CD4-positive, alpha-beta T cell treated with Interleukin-10 for 1 hour (primary cell): ENCODE measurements around the gene ZBTB39.
"Not testable (repeated sequence)": the region's sequence is repeated elsewhere in the genome, so short reads cannot be mapped to it uniquely, and the experiment has no call there.

ENCODE experiments used
- DNase-seq: peaks from one replicate; pipeline ENCODE4 v3.0.0-alpha.2; 2020

ZBTB39 gene

DNA sequence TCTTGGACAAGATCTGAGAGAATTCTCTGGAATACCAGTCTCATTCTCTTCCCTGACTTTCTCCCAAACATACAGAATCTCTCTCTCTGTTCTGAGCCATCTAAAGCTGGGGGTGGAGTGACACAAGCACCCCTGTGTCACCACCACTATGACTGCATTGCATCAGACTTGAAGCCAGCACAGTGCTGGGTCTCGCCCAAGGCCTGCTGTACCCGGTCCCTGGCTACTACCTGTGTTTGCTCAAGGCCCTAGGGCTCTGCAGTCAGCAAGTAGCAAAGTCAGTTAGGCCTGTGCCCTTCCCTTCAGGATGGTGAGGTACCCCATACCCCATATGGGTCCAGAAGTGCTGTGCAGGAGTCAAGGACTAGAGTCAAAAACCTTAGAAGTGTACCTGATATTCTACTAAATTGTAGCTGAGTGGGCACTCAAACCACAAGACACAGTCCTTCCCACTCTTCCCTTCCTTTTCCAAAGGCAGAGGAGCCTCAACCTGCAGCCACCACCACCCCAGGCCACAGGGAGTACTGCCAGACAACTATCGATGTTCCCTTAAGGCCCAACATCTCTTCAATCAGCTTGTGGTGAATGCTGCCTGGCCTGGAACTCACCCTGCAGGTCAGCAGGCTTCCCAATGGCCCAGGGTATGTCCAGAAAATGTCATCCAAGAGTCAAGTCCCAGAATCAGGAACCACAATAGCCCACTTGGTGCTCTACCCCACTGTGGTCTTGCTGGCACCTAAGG lies 27.8 kb downstream of the ZBTB39 start:
- no peak for DNase-seq

DNA sequence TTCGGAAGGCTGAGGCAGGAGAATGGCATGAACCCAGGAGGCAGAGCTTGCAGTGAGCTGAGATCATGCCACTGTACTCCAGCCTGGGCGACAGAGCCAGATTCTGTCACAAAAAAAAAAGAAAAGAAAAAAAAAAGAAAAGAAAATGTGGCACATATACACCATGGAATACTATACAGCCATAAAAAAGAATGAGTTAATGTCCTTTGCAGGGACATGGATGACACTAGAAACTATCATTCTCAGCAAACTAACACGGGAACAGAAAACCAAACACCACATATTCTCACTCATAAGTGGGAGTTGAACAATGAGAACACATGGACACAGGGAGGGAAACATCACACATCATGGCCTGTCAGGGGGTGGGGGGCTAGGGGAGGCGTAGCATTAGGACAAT lies 29.0 kb downstream of the ZBTB39 start:
- DNase-seq: not testable (repeated sequence)

DNA sequence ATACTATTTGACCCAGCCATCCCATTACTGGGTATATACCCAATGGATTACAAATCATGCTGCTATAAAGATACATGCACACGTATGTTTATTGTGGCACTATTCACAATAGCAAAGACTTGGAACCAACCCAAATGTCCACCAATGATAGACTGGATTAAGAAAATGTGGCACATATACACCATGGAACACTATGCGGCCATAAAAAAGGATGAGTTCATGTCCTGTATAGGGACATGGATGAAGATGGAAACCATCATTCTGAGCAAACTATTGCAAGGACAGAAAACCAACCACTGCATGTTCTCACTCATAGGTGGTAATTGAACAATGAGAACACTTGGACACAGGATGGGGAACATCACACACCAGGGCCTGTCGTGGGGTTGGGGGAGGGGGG lies 32.1 kb downstream of the ZBTB39 start:
- not testable (repeated sequence) for DNase-seq

DNA sequence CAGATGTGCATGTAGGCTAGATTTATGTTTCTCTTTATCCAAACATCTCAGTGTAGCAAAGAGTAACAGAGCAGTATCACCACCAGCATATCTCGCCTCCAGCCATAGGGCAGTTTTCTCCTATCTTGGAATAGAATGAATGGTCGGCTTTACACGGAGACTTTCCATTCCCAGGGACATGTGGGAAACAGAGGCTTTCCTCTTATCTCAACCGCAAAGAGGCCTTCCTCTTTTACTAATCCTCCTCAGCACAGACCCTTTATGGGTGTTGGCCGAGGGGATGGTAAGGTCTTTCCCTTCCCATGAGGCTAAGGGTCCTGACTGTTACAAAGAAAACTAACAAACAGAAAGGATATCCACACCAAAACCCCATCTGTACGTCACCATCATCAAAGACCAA lies 37.4 kb downstream of the ZBTB39 start:
- DNase-seq: not testable (repeated sequence)

DNA sequence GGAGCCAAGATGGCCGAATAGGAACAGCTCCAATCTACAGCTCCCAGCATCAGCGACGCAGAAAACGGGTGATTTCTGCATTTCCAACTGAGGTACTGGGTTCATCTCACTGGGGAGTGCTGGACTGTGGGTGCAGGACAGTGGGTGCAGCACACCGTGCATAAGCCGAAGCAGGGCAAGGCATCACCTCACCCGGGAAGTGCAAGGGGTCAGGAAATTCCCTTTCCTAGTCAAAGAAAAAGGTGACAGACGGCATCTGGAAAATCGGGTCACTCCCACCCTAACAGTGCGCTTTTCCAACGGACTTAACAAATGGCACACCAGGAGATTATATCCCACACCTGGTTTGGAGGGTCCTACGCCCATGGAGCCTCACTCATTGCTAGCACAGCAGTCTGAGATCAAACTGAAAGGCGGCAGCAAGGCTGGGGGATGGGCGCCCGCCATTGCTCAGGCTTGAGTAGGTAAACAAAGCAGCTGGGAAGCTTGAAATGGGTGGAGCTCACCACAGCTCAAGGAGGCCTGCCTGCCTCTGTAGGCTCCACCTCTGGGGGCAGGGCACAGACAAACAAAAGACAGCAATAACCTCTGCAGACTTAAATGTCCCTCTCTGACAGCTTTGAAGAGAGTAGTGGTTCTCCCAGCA lies 40.2 kb downstream of the ZBTB39 start:
- DNase-seq: not testable (repeated sequence)

DNA sequence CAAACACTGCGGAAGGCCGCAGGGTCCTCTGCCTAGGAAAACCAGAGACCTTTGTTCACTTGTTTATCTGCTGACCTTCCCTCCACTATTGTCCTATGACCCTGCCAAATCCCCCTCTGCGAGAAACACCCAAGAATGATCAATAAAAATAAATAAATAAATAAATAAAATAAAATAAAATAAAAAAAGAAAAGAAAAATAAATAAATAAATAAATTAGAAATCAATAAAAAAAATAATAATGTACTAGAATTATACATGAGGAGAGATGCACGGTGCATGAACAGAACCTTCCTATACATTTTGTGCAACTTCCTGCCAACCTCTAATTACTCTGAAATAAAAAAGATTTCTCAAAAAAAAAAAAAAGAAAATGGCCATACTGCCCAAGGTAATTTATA lies 41.2 kb downstream of the ZBTB39 start:
- DNase-seq: not testable (repeated sequence)

DNA sequence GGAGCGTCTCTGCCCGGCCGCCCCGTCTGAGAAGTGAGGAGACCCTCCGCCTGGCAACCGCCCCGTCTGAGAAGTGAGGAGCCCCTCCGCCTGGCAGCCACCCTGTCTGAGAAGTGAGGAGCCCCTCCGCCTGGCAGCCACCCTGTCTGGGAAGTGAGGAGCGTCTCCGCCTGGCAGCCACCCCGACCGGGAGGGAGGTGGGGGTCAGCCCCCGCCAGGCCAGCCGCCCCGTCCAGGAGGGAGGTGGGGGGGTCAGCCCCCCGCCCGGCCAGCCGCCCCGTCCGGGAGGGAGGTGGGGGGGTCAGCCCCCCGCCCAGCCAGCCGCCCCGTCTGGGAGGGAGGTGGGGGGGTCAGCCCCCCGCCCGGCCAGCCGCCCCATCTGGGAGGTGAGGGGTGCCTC lies 42.8 kb downstream of the ZBTB39 start:
- DNase-seq: not testable (repeated sequence)

DNA sequence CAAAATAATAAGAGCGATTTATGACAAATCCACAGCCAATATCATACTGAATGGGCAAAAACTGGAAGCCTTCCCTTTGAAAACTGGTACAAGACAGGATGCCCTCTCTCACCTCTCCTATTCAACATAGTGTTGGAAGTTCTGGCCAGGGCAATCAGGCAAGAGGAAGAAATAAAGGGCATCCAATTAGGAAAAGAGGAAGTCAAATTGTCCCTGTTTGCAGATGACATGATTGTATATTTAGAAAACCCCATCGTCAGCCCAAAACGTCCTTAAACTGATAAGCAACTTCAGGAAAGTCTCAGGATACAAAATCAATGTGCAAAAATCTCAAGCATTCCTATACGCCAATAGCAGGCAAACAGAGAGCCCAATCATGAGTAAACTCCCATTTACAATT lies 44.1 kb downstream of the ZBTB39 start:
- not testable (repeated sequence) for DNase-seq

DNA sequence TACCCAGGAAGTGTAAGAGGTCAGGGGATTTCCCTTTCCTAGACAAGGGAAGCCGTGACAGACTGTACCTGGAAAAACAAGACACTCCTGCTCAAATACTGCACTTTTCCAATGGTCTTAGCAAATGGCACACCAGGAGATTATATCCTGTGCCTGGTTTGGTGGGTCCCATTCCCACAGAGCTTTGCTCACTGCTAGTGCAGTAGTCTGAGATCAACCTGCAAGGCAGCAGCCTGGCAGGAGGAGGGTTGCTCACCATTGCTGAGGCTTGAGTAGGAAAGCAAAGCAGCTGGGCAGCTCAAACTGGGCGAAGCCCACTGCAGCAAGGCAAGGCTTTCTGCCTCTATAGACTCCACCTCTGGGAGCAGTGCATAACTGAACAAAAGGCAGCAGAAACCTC lies 47.9 kb downstream of the ZBTB39 start:
- no peak for DNase-seq

DNA sequence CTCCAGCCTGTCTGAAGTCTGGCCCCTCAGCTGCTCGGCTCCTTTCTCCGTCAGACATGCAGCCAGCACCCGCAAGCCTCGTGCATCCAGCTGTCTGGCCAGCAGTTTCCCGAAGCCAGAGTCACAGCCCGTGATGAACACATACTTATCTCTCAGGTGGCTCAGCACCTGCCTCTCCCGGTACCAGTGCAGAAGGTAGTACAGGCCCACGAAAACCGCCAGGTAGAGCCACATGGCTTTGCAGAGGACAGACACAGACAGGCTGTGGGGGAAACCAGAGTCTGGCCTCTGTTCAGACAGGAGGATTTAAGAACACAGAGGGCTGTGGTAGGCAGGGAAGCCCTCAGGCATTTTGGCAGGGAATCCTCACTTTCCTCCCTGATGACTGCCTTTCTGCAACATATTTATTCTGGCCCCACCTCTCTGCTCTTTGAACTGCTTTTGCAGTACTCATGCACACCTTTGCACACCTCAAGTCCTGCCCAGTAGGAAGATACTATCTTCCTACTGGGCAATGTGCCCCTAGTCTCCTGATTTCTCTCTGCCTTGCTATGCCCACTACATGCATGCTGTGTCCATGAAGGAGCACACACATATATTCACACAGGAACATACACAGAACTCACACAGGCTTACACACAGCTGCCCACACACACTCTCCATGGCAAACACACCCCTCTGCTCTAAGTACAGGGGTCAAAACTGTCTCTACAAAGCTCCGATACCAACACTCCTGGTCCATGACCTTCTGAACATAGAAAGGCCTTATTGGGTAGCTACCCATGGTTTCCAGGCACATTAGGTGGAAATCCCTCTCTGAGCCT lies 48.9 kb downstream of the ZBTB39 start, which contains the start of gene RDH16:
TSS of gene RDH16 (minus strand) at position 380 of the 824 bp plus-strand sequence. CDS start at position 234, 146 bp downstream.
- DNase-seq: no peak

DNA sequence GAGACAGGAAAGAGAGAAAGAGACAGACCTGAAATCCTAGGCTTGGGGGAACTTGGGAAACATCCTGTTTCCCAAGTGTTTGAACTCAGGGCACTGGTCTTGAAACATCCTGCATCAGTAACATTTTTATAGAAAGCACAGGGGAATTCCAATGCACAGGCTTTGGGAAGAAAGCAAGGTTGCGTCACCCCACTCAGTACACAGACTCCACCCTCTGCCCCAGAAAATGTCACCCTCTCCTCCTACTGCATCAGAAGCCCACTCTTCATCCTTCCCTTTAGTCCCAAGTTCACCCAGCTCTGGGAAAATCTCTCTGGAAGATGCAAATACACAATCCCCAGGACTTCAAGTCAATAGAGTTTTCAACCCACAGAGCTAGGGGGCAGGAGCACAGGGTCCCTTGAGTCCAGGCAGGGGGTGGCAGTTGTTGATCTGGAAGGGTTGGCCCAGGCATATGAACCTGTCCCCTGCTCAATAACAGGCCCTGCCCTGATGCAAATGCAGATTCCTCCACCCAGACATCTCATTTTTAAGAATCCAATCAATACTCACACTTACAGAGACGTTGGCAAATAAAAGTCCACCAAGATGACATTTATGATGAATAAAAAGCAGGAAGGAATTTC lies 50.6 kb downstream of the ZBTB39 start:
- DNase-seq: no peak

DNA sequence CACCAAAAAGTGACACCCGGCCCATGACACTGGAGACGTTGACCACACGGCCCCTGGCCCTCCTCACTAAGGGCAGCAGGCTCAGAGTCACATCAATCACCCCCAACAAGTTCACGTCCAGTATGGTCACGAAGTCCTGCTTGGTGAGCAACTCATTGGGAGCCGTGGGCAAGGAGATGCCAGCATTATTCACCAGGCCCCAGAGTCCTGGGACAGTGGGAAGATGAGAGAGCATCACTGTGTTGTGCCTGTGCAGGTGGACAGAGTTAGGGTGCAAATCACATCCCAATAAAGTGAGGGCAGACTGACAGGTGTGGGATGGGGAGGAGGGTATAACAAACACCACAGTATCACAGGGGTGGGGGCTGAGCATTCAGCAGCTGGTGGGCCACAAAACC lies 51.4 kb downstream of the ZBTB39 start:
- no peak for DNase-seq

DNA sequence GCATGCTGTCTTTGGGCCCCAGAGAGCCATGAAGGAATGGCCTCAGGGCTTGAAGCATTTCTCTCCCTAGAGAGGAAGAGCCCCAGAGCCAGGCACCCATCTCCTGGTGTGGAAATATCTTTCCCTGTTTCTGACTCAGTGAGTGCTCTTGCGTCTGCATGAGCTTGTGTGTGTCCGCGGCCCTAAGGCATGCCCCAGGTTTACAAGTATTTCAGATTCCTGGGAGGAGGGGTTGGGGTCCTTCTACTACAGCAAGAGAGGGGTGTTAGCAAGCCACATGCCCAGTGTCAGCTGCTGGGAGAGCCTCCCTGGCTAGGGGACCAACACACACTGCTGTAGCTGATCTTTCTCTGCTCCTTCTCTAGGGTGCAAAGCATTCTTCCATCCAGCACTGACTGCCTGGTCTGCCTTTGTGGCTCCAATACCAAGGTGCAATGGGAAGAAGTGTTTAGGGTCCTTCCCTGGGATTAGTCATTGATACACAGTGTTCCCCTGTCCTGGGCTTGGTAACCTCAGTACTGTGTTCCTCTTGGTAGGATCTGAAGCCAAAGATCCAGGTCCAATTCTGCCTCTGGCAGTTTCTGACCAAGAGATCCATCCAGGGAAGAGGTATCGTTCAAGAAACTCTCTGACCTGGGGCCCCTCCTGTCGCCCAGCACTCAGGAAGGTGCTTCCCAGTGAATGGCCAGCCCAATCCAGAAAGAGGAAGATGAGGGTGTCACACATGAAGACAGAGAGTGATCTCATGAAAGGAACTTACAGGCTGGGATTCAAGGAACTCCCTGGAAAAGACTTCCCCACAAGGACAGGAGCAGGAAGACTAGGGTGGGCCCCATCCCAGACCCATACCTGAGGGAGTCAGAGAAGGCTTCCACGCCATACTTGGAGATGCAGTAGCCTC lies 52.0 kb downstream of the ZBTB39 start:
- DNase-seq: no peak

DNA sequence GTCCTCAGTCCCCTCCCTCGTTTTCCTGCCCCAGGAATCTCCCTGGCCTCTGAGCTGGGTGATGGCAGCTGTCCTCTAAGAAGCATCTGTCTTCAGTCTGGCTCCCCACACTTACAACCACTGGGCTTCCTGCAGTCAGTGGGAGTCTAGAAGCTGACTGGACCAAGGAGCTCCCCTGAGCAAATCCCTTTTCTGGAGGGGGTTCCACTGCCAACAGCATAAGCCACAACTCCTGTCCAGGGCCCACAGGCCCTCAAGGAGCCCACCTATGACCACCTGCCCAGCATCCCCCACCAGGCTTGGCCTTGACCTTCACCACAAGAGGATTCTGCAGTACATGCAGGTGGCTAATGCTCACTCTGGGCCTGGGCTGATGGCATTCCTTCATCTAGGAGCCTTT lies 53.0 kb downstream of the ZBTB39 start:
- no peak for DNase-seq

DNA sequence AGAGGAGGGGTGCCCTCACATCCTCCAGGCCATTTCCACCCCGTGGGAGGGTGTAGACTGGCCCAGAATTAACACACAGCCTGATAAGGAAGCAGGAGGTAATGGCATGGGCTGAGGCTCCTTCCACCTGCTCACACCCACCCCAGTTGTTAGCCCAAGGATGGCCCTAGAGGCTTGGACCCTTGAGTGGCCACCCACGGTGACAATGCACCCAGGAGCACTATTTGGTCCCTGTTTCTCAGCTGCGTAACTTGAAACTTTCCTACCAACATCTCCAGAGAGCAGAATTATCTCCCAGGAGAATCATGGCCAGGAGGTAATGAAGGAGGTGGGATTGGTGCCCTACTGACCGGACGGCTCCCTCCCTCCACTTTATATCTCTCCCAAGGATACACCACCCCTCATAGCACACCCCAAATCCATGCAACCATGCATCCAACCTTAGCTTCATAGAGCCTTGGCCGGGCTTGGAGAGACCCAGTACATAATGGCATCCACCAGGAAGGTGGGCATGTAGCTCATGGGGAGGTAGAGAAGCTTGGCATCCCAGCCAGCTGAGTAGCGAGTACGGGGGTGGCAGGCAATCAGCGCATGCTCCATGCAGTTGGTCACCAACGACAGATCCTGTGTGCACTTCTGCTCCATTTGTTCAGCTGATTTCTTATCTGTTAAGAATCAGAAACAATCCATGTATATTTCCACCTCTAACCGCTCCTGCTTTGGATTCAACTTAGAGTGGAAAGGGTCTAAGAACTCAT lies 54.6 kb downstream of the ZBTB39 start:
- no peak for DNase-seq

DNA sequence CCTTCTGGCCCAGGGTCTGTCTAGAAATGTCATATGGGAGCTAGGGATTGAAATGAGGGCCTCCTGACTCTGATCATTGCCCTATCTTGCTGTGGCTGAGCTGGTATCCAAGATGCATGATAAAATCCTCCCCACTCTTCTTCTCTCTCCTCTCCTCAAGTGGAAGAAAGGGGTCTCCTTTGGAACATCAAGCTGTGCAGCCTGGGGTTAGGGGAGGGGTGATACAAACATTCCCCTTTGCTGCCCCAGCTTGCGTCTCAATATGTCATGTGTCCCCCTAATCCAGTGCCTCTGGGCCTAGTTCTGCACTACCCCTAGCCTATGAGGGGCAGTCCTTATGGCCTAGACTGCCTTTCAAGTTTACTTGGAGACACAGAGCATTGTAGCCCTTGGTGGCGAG lies 57.5 kb downstream of the ZBTB39 start:
- no peak for DNase-seq
